HepG2 (cell line): ENCODE measurements around the gene SDK2. TPM values are rescaled to one million over a fixed set of nuclear protein-coding genes. Genes with fewer than 3 reads are reported as not detected.

ENCODE experiments used
- ATAC-seq: fragments of 200-7000 bp; cut with Tn5 transposase; 3 replicates; pipeline ENCODE4 v1.9.1; 2020; ENCODE audit warnings: mild to moderate bottlenecking, moderate library complexity
- BruUV-seq: library from RNA; stranded (reverse); fragments of 400-500 nt; replicated peaks from 2 replicates; lab custom pipeline; 2021; lab: Mats Ljungman, UMichigan
- CTCF ChIA-PET: fragments of 300-600 bp; formaldehyde crosslinking; extraction: SDS; loops from one replicate; lab custom pipeline; 2021; ENCODE audit warnings: low total read pairs, inconsistent platforms, low intra/inter-chr PET ratio; lab: Yijun Ruan, JAX
- POLR2A ChIA-PET: fragments of 350-600 bp; sonication (Branson Sonifier 250); formaldehyde crosslinking; loops from one replicate; lab custom pipeline; 2020; ENCODE audit warnings: antibody characterized with exemption, inconsistent platforms; lab: Yijun Ruan, JAX
- DNase-seq: peaks from one replicate; pipeline ENCODE4 v3.0.0-alpha.2; 2015; ENCODE audit warnings: low spot score
- FAIRE-seq: peaks from 3 replicates; lab custom pipeline; 2011; peaks lifted over from hg19 to GRCh38; lab: Jason Lieb, UNC
- H2AFZ ChIP-seq: one replicate; pipeline ENCODE4 v1.6.1; 2011; ENCODE audit warnings: low read length, inconsistent platforms
- H3K27ac ChIP-seq: fragments of 300-600 bp; 3 replicates; pipeline ENCODE4 v1.8.0; 2011; ENCODE audit warnings: mixed run types, mild to moderate bottlenecking, mixed read lengths, low read length, inconsistent platforms; ENCODE audit not compliant: insufficient read depth; ENCODE audit errors: extremely low read length
- H3K27me3 ChIP-seq, 2 experiments: fragments of 200-600 bp in 1 of 2; 2 replicates in 1 of 2; 3 replicates in 1 of 2; pipeline versions ENCODE4 v1.6.0 to v1.8.0; 2011; ENCODE audit warnings: low read length in 2 of 2, mild to moderate bottlenecking in 2 of 2, moderate library complexity in 2 of 2, inconsistent platforms in 1 of 2; ENCODE audit not compliant: insufficient read depth in 2 of 2, control insufficient read depth in 1 of 2
- H3K36me3 ChIP-seq, 2 experiments: fragments of 200-600 bp in 1 of 2; replicated peaks in 1 of 2; 2 replicates in 1 of 2; 3 replicates in 1 of 2; pipeline versions ENCODE4 v1.5.1 to v1.8.0; 2011; ENCODE audit warnings: low read length in 2 of 2, inconsistent platforms in 1 of 2; ENCODE audit not compliant: insufficient read depth in 2 of 2, control insufficient read depth in 1 of 2
- H3K4me1 ChIP-seq: 2 replicates; pipeline ENCODE4 v1.5.1; 2012; ENCODE audit warnings: low read length, inconsistent platforms; ENCODE audit not compliant: insufficient read depth
- H3K4me2 ChIP-seq: 2 replicates; pipeline ENCODE4 v1.6.0; 2011; ENCODE audit warnings: low read depth, low read length, inconsistent platforms
- H3K4me3 ChIP-seq, 3 experiments: fragments of 200-600 bp in 1 of 3; sonication (generic), shearing (Covaris generic) in 1 of 3; replicated peaks in 1 of 3; 2 replicates each; pipeline ENCODE4 v1.5.1; 2011 to 2016; ENCODE audit warnings: low read length in 3 of 3, inconsistent platforms in 2 of 3, low read depth in 2 of 3, mild to moderate bottlenecking in 2 of 3, control low read depth in 1 of 3, mixed read lengths in 1 of 3; ENCODE audit not compliant: insufficient read depth in 1 of 3
- H3K79me2 ChIP-seq: one replicate; pipeline ENCODE4 v1.6.1; 2011; ENCODE audit warnings: low read length, inconsistent platforms; ENCODE audit not compliant: insufficient read depth
- H3K9ac ChIP-seq: 2 replicates; pipeline ENCODE4 v1.6.0; 2011; ENCODE audit warnings: mild to moderate bottlenecking, low read depth, low read length, inconsistent platforms; ENCODE audit not compliant: insufficient read depth
- H3K9me3 ChIP-seq: 2 replicates; pipeline ENCODE4 v1.5.1; 2012; ENCODE audit warnings: mild to moderate bottlenecking, low read length
- H4K20me1 ChIP-seq: 2 replicates; pipeline ENCODE4 v1.6.0; 2011; ENCODE audit warnings: inconsistent platforms, mild to moderate bottlenecking, low read length, moderate library complexity; ENCODE audit not compliant: insufficient read depth
- BHLHE40 ChIP-seq: IDR thresholded peaks from 2 replicates; pipeline ENCODE4 v1.6.1; 2011; ENCODE audit warnings: low read length, improper control_type of control experiment
- CTCF ChIP-seq: sonication (generic); formaldehyde crosslinking; IDR thresholded peaks from 2 replicates; pipeline ENCODE4 v1.5.0; 2020; ENCODE audit warnings: mild to moderate bottlenecking, missing genetic modification reagents, moderate library complexity
- FOSL2 ChIP-seq: sonication (generic); formaldehyde crosslinking; IDR thresholded peaks from 2 replicates; pipeline ENCODE4 v1.4.0; 2020; ENCODE audit warnings: missing genetic modification reagents
- HNRNPH1 ChIP-seq: fragments of 200-400 bp; formaldehyde crosslinking; optimal IDR thresholded peaks from 2 replicates; pipeline ENCODE3; 2017; ENCODE audit warnings: mild to moderate bottlenecking, low read depth, low read length
- STAG1 ChIP-seq: sonication (generic); formaldehyde crosslinking; IDR thresholded peaks from 2 replicates; pipeline ENCODE4 v1.4.0; 2020; ENCODE audit warnings: missing genetic modification reagents
- SUZ12 ChIP-seq: fragments of 150-350 bp; IDR thresholded peaks from 2 replicates; pipeline ENCODE4 v1.6.1; 2014; ENCODE audit warnings: low read depth, low read length
- THAP7 ChIP-seq: sonication (generic); formaldehyde crosslinking; IDR thresholded peaks from 2 replicates; pipeline ENCODE4 v1.8.1; 2023; ENCODE audit warnings: mild to moderate bottlenecking, missing genetic modification reagents
- ZBTB43 ChIP-seq: sonication (generic); formaldehyde crosslinking; conservative IDR thresholded peaks from 2 replicates; pipeline ENCODE4 v1.4.0; 2020; ENCODE audit warnings: missing genetic modification reagents
- ZKSCAN5 ChIP-seq: sonication (generic); formaldehyde crosslinking; IDR thresholded peaks from 2 replicates; pipeline ENCODE4 v1.5.1; 2020; ENCODE audit warnings: mild to moderate bottlenecking, missing genetic modification reagents
- ZNF746 ChIP-seq: sonication (generic); formaldehyde crosslinking; IDR thresholded peaks from 2 replicates; pipeline ENCODE4 v1.8.0; 2022; ENCODE audit warnings: mild to moderate bottlenecking, missing genetic modification reagents
- ZNF780A ChIP-seq: sonication (generic); formaldehyde crosslinking; IDR thresholded peaks from 2 replicates; pipeline ENCODE4 v1.8.0; 2022; ENCODE audit warnings: mild to moderate bottlenecking, missing genetic modification reagents, moderate library complexity
- ZZZ3 ChIP-seq: sonication (generic); formaldehyde crosslinking; IDR thresholded peaks from 2 replicates; pipeline ENCODE4 v1.4.0; 2020; ENCODE audit warnings: missing genetic modification reagents, mild to moderate bottlenecking, borderline replicate concordance
- WGBS: methylation state at CpG from one replicate; pipeline ENCODE4 v1.1.6; 2017; ENCODE audit warnings: low lambda C conversion rate; 5-methylcytosine and 5-hydroxymethylcytosine counted together
- in situ Hi-C: cut with HindIII; loops from 2 replicates; pipeline ENCODE4 v1.10.0; 2017; ENCODE audit warnings: low pct_unique_long_range_greater_than_20kb; ENCODE audit not compliant: extremely low pct_ligation_motif_present
- intact Hi-C: fragments of 100-400 bp; cut with micrococcal nuclease; formaldehyde crosslinking; loops from one replicate; pipeline ENCODE4 v1.10.0; 2022; ENCODE audit not compliant: unreplicated experiment
- polyA plus RNA-seq, 8 experiments: library from polyadenylated mRNA; depleted of rRNA in 3 of 8; stranded (reverse) in 7 of 8; unstranded in 1 of 8; fragments of >200 nt; fragmentation: Illumina TruSeq in 4 of 8; extraction: Trizol in 4 of 8; gene quantifications; 2 replicates each; pipeline versions ENCODE4 v1.2.1 to v1.2.3, GENCODE V29; 2011 to 2016; ENCODE audit warnings: low read depth in 4 of 8, missing spikeins in 1 of 8, mixed read lengths in 1 of 8; ENCODE audit not compliant: insufficient read depth in 1 of 8
- total RNA-seq, 5 experiments: library from RNA; depleted of rRNA; stranded (reverse); fragments of >200 nt; fragmentation: Illumina TruSeq; extraction: Trizol; gene quantifications; 2 replicates each; pipeline ENCODE4 v1.2.3, GENCODE V29; 2016; ENCODE audit warnings: low read depth in 1 of 5

Gene SDK2
- total and polyA plus RNA-seq, 2 of the 13 experiments (the other 11 are each of a cell fraction or from before 2014, with no cell fraction given) = not detected

GRCh38 chr17:73588301-73588846 is 55.9 kb downstream of the SDK2 start:
- ChIA-PET CTCF (no interaction called here), POLR2A (no interaction called here)
- no peak overlapping the region for H3K9ac ChIP-seq
- no peak for TF ChIP-seq THAP7 (CRISPR knock-in tag)
- TF ChIP-seq ZNF780A (CRISPR knock-in tag) = no peak
- TF ChIP-seq SUZ12 = no peak
- no peak for TF ChIP-seq ZZZ3 (CRISPR knock-in tag)
- TF ChIP-seq ZKSCAN5 (CRISPR knock-in tag) = no peak
- DNase-seq (no peak), FAIRE-seq (no peak), ATAC-seq (no peak)
- H3K4me2 ChIP-seq = no peak overlapping the region
- H3K9me3 ChIP-seq = no peaks in the 10 kb centered on the region
- H3K27me3 ChIP-seq = peaks cover 10 to 92% of the 10 kb centered on the region in 2 experiments; a peak in 4 of 5 replicates
- BruUV-seq = no TSS peak
- no peak overlapping the region for H2AFZ ChIP-seq
- in situ Hi-C loops = no loop called here
- H3K4me1 ChIP-seq = no peaks in the 10 kb centered on the region
- no peak overlapping the region for H3K4me3 ChIP-seq
- peaks cover 5% of the 10 kb centered on the region; the same call in 1 of the 2 replicates for H4K20me1 ChIP-seq
- no peaks in the 10 kb centered on the region for H3K36me3 ChIP-seq
- no peak overlapping the region for H3K27ac ChIP-seq
- intact Hi-C loops = no loop called here
- H3K79me2 ChIP-seq = no peaks in the 10 kb centered on the region
- 46% methylated on average over 9 of the region's 15 CpGs for WGBS

DNA sequence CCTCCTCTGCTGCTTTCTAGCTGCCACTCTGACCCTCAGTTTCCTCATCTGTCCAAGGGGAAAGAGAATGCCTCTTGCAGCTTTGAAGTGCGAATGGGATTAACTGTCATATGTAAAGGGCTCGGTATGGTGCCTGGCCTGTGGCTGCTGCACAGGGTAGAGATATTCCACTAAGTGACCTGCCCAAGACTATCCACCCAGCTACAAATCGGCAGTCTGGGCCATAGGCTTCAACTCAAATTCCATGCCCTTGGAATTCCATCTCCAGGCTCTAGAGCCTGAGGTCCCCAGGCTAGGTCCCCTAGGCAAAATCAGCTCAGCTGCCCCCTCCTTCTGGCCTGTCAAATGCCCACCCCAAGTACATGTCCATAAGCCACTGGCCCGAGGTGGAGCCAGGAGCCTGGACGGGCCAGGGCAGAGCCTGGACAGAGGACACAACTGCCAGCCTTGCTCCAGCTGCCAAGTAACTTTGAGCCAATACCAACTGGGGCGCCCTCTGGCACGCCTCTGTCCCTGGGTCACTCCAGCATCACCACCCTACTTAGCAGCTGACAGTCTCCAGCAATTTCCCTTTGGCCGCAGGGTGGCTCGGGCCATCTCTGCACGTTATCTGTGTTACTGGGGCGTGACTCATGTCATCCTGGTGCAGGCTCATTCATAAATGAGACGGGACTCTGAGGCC is 57.2 kb downstream of the SDK2 start:
- no peaks in the 10 kb centered on the region for H3K9me3 ChIP-seq
- H3K27ac ChIP-seq = no peak overlapping the region
- POLR2A ChIA-PET = no interaction called here
- H2AFZ ChIP-seq = no peak overlapping the region
- peaks cover 5% of the 10 kb centered on the region; the same call in 1 of the 2 replicates for H4K20me1 ChIP-seq
- no peaks in the 10 kb centered on the region for H3K36me3 ChIP-seq
- WGBS = 2% methylated on average over 8 of the region's 12 CpGs
- in situ Hi-C loops = no loop called here
- no peak overlapping the region for H3K4me2 ChIP-seq
- peaks cover 10 to 91% of the 10 kb centered on the region in 2 experiments; a peak in 4 of 5 replicates for H3K27me3 ChIP-seq
- no TSS peak for BruUV-seq
- CTCF ChIA-PET = no interaction called here
- ATAC-seq = peak; percentile 87
- peak; percentile 41 for DNase-seq
- no peak for TF ChIP-seq HNRNPH1
- TF ChIP-seq STAG1 (CRISPR knock-in tag) = peak; percentile 31
- TF ChIP-seq ZNF746 = no peak
- TF ChIP-seq CTCF (CRISPR knock-in tag) = peak; percentile 22
- TF ChIP-seq FOSL2 = peak; percentile 64
- TF ChIP-seq BHLHE40 = 0 out of 2 replicates have a peak, but pooled peaks have one; percentile 20
- no peak for TF ChIP-seq ZBTB43
- TF ChIP-seq, all 625 proteins: peak for 4
- Histone ChIP-seq H3K4me3 (no peak overlapping the region), H3K4me1 (no peaks in the 10 kb centered on the region), H3K9ac (no peak overlapping the region), H3K79me2 (no peaks in the 10 kb centered on the region)
- no peak for FAIRE-seq
- intact Hi-C loops = no loop called here
